Esophagus muscularis mucosa (tissue), 4 donors: ENCODE data around the gene PRDX3.

Source experiments
- EP300 ChIP-seq: sonication (generic); formaldehyde crosslinking; IDR thresholded peaks from one replicate; pipeline ENCODE4 v1.6.1; 2017; ENCODE audit warnings: antibody characterized with exemption
- POLR2A ChIP-seq: fragments of 450-650 bp; IDR thresholded peaks from one replicate; pipeline ENCODE4 v1.6.1; 2017; ENCODE audit warnings: antibody characterized with exemption, moderate library complexity, mild to moderate bottlenecking, low read depth
- TF ChIP-seq, protein P1 (sequence below), 3 experiments: fragments of 200-600 bp in 2 of 3; fragments of 450-650 bp in 1 of 3; sonication (generic) in 2 of 3; IDR thresholded peaks; one replicate each; pipeline ENCODE4 v1.5.1; 2017 to 2019; ENCODE audit warnings: antibody characterized with exemption in 3 of 3, mild to moderate bottlenecking in 2 of 3, moderate library complexity in 1 of 3

DNA sequence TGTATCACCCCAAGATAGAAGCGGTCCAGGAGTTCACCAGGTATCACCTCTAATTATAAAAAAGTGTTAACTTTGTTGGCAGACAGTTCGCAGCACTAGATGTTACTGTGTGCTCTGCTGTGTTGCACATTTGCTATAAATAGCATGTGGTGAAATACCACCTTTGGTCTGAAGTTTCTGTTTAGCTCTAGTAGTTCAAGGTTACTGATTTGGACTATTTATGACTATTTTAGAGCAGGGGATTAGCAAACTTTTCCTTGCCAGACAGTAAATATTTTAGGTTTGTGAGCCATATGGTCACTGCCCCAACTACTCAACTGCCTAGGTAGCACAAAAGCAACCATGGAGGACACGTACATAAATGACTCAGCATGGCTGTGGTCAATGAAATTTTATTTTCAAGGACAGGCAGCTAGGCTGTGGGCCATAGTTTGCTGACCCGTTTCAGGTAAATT lies 58.2 kb downstream of the PRDX3 start:
- TF ChIP-seq, protein P1, sequence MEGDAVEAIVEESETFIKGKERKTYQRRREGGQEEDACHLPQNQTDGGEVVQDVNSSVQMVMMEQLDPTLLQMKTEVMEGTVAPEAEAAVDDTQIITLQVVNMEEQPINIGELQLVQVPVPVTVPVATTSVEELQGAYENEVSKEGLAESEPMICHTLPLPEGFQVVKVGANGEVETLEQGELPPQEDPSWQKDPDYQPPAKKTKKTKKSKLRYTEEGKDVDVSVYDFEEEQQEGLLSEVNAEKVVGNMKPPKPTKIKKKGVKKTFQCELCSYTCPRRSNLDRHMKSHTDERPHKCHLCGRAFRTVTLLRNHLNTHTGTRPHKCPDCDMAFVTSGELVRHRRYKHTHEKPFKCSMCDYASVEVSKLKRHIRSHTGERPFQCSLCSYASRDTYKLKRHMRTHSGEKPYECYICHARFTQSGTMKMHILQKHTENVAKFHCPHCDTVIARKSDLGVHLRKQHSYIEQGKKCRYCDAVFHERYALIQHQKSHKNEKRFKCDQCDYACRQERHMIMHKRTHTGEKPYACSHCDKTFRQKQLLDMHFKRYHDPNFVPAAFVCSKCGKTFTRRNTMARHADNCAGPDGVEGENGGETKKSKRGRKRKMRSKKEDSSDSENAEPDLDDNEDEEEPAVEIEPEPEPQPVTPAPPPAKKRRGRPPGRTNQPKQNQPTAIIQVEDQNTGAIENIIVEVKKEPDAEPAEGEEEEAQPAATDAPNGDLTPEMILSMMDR (IDR thresholded peaks at IDR 0.05), result no peak
- TF ChIP-seq POLR2A, result no peak
- TF ChIP-seq EP300, result no peak
